ENCODE results near the gene ELL2. TPM values are rescaled to one million over a fixed set of nuclear protein-coding genes. Genes with fewer than 3 reads are reported as not detected.

The ELL2 gene
- polyA plus RNA-seq, 1 experiment: 58.9 TPM

DNA sequence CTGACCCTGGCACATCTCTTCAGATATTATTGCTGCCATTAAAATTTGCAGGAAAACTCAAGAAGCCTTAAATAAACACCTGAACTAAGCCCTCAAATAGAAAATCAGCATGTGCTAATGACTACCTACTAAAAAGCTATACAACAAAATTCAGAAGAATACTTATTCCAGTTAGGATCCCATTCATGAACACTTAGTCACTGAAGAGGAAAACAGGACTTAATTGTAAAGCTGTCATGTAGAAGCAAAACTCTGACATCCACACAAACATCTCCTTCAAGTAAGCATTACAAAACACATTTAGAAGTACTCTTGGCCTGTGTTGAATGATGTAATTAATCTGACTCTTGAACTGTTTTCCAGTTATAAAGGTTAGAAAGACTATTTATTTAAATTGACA lies 19.9 kb downstream of the ELL2 start:
- ChIA-PET POLR2A (interaction anchor here (0.7 kb wide), 1 partner anchor 10 kb away, joined by 3 read pairs; no protein-coding TSS in a partner anchor), CTCF (interaction anchor here (0.8 kb wide), 1 partner anchor 14 kb away, joined by 4 read pairs; no protein-coding TSS in a partner anchor)
- TF ChIP-seq, protein P1, sequence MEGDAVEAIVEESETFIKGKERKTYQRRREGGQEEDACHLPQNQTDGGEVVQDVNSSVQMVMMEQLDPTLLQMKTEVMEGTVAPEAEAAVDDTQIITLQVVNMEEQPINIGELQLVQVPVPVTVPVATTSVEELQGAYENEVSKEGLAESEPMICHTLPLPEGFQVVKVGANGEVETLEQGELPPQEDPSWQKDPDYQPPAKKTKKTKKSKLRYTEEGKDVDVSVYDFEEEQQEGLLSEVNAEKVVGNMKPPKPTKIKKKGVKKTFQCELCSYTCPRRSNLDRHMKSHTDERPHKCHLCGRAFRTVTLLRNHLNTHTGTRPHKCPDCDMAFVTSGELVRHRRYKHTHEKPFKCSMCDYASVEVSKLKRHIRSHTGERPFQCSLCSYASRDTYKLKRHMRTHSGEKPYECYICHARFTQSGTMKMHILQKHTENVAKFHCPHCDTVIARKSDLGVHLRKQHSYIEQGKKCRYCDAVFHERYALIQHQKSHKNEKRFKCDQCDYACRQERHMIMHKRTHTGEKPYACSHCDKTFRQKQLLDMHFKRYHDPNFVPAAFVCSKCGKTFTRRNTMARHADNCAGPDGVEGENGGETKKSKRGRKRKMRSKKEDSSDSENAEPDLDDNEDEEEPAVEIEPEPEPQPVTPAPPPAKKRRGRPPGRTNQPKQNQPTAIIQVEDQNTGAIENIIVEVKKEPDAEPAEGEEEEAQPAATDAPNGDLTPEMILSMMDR (IDR thresholded peaks at IDR 0.05; ENCODE audit: insufficient read depth, low read depth, low read length): no peak
- Histone ChIP-seq H3K4me3 (ENCODE audit: low read depth, low read length) (no peak overlapping the region), H3K27me3 (ENCODE audit: control insufficient read depth, insufficient read depth, low read length) (no peaks in the 10 kb centered on the region), H3K36me3 (ENCODE audit: control insufficient read depth, insufficient read depth, low read length) (peaks cover 9% of the 10 kb centered on the region)
- DNase-seq (ENCODE audit: low read depth): no peak

DNA sequence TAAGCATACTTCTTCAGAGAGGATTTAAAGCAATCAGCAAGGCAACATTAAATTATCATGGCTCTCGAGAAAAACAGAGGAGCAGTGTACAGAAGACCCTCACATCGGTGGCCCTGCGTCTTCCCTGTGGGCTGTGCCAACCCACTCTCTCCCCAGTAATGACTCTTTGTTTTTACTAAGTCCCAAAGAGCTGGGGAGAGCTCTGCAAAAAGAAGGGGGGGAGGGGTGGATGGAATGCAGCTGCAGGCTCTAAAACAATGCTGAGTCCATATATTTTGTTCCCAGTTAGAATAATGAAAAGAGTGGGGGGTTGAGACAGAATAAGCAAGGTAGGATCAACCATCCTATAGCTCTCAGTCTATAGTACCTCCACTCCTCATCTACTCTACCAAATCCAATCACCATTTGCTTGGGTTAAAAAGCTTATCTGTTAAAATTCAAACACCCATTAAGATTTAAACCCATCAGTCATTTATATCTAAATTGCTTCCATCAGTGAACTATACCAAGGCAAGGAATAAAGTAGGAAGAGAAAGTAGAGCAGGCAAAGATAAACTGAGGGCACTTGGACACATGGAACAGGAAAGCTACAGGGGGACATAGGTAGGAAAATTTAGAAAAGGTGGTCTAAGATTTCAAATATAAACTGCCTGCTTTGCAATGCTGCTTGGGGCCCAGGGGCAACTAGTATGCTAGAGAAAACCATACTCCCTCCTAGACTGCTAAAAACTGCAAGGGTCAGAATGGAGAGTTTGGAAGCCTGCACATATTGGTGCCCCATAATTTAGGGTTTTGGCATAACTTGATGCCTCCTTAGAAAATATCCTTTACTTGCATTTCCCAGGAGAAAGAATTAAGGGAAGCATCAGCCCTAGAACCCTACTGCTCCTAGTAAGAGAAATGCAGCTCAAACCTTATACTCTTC lies 20.6 kb downstream of the ELL2 start:
- ChIA-PET POLR2A (interaction anchor here (0.6 kb wide), 1 partner anchor 60 kb away, joined by 7 read pairs; no protein-coding TSS in a partner anchor), CTCF (interaction anchor here (0.8 kb wide), 1 partner anchor 15 kb away, joined by 4 read pairs; no protein-coding TSS in a partner anchor)
- H3K36me3 ChIP-seq (ENCODE audit: control insufficient read depth, insufficient read depth, low read length): peaks cover 7% of the 10 kb centered on the region
- TF ChIP-seq, protein P1 (IDR thresholded peaks at IDR 0.05; ENCODE audit: insufficient read depth, low read depth, low read length): no peak
- no peak for DNase-seq (ENCODE audit: low read depth)
- H3K4me3 ChIP-seq (ENCODE audit: low read depth, low read length): no peak overlapping the region
- H3K27me3 ChIP-seq (ENCODE audit: control insufficient read depth, insufficient read depth, low read length): no peaks in the 10 kb centered on the region

DNA sequence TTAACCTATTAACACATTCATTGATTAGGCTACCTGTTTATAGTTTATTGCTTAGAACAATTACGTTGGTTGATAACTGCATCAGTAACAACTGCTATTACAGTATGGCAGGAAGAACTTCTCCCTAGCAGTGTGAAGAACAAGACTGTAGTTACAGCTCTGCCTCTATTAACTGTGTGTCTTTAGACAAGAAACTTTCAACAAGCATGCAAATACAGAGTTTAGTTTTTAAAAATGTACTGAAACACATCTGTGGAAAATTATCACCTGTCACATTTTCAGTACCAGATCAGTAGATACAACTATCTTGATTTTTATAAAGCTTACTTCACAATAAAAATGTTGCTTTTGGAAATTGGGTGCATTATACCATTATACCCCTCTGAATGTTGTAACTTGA lies 22.2 kb downstream of the ELL2 start:
- TF ChIP-seq, protein P1 (IDR thresholded peaks at IDR 0.05; ENCODE audit: insufficient read depth, low read depth, low read length): no peak
- H3K4me3 ChIP-seq (ENCODE audit: low read depth, low read length): no peak overlapping the region
- H3K36me3 ChIP-seq (ENCODE audit: control insufficient read depth, insufficient read depth, low read length): peaks cover 5% of the 10 kb centered on the region
- ChIA-PET CTCF (interaction anchor here (1.0 kb wide), 1 partner anchor 17 kb away, joined by 3 read pairs; no protein-coding TSS in a partner anchor), POLR2A (no interaction called here)
- DNase-seq (ENCODE audit: low read depth): no peak
- no peaks in the 10 kb centered on the region for H3K27me3 ChIP-seq (ENCODE audit: control insufficient read depth, insufficient read depth, low read length)

DNA sequence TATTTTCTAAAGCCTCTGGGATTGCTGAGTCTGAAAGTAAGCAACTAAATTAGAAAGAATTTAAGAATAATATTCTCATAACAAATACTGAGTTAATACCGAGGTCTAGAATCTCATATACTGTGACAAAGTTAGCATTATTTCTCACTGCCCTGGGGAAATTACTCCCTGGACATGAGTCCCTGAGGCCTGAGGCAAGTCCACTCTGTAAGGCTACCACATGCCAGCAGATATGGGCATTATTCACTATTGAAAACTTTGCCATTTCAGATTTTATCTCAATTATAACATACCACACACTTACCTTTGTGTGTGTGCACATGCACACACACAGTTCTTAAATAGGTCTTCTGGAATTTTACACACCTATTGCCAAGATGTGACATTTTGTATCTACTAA lies 22.9 kb downstream of the ELL2 start:
- CTCF ChIA-PET: no interaction called here

DNA sequence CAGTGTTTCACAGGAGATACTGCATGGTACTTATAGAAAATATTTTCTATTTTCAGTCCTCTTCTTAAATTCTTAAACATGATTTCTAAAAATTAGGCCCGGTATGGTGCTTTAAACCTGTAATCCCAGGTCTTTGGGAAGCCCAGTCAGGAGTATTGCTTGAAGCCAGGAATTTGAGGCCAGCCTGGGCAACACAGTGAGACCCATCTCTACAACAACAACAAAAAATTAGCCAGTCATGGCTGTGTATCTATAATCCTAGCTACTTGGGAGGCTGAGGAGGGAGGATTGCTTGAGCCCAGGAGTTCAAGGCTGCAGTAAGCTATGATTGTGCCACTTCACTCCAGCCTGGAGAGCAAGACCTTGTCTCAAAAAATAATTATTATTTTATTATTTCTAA lies 23.3 kb downstream of the ELL2 start:
- H3K36me3 ChIP-seq (ENCODE audit: control insufficient read depth, insufficient read depth, low read length): peaks cover 5% of the 10 kb centered on the region
- CTCF ChIA-PET: no interaction called here
- H3K4me3 ChIP-seq (ENCODE audit: low read depth, low read length): no peak overlapping the region
- POLR2A ChIA-PET: no interaction called here
- H3K27me3 ChIP-seq (ENCODE audit: control insufficient read depth, insufficient read depth, low read length): no peaks in the 10 kb centered on the region
- TF ChIP-seq, protein P1 (IDR thresholded peaks at IDR 0.05; ENCODE audit: insufficient read depth, low read depth, low read length): no peak
- no peak for DNase-seq (ENCODE audit: low read depth)

More for the DNA sequence above, 22.9 kb downstream of the ELL2 start:
- DNase-seq (ENCODE audit: low read depth): no peak
- peaks cover 5% of the 10 kb centered on the region for H3K36me3 ChIP-seq (ENCODE audit: control insufficient read depth, insufficient read depth, low read length)
- no peak overlapping the region for H3K4me3 ChIP-seq (ENCODE audit: low read depth, low read length)
- POLR2A ChIA-PET: no interaction called here
- TF ChIP-seq, protein P1 (IDR thresholded peaks at IDR 0.05; ENCODE audit: insufficient read depth, low read depth, low read length): no peak
- no peaks in the 10 kb centered on the region for H3K27me3 ChIP-seq (ENCODE audit: control insufficient read depth, insufficient read depth, low read length)

Measured in BJ (cell line).